ENCODE data around the gene UQCRC1. TPM values are rescaled to one million over a fixed set of nuclear protein-coding genes. Genes with fewer than 3 reads are reported as not detected.

Gene UQCRC1
- total RNA-seq, 1 donor from 2014 or later, result 165 TPM

DNA sequence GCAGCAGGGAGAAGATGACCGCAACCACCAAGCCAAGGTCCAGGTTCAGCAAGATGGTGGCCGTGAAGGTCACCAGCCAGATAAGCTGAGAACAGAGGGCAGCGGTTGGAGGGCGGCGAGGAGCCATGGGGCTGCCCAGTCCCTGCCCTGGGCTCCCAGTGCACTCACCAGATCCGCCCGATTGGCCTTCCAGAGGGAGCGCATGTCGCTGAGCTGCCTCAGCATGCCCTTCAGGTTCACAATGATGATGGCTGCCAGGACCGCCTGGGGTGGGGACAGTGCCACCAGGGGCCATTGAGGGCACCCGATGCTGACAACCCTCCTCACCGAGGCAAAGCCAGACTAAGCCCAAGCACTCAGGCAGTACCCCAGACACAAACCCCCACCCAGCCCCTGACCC, 20.4 kb upstream of the UQCRC1 start:
- Mint-ChIP-seq H3K27ac (ENCODE audit: unreplicated experiment) (no peak overlapping the region), H3K27me3 (ENCODE audit: unreplicated experiment) (peaks cover 16% of the 10 kb centered on the region), H3K4me3 (ENCODE audit: unreplicated experiment) (no peak overlapping the region), H3K36me3 (ENCODE audit: low read depth, unreplicated experiment) (peaks cover 41% of the 10 kb centered on the region), H3K4me1 (ENCODE audit: unreplicated experiment) (peaks cover 7% of the 10 kb centered on the region), H3K9me3 (ENCODE audit: unreplicated experiment) (no peaks in the 10 kb centered on the region)
- no peak for DNase-seq (ENCODE audit: low spot score)
- no peak for TF ChIP-seq CTCF (IDR thresholded peaks at IDR 0.05; ENCODE audit: unreplicated experiment)

DNA sequence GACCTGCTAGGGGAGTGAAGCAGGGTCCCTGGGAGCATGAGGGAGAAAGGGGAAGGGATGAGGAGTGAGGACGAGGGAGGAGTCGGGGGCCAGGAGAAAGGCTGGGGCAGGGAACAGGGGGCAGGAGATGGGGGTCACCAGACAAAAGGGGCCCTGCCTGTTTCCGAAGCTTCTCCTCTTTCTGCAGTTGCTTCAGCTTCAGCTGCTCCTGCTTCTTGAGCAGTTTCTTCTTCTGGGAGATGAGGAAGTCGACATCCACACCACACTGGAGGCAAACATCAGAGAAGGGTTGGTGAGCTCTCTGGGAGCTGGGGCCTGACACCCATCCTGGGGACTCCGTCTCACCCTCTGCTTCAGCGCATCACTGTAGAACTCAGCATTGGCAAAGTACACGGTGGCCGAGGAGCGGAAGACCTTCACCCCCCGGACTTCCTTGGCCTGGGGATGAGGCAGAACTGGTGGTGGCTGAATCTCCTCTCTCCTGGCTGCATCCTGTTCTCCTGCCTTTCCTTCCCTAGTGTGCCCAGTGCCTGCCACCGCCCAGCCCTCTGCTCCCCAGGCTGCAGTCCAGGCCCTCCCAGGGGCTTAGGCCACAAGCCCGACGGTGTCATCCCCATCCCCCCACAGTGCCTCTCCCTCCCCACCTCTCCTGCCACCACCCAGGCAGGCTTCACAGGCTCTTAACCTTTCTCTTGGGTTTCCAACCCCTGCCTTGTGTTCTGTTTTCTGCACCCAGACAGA, 19.0 kb upstream of the UQCRC1 start:
- no peak for TF ChIP-seq CTCF (IDR thresholded peaks at IDR 0.05; ENCODE audit: unreplicated experiment)
- Mint-ChIP-seq H3K9me3 (ENCODE audit: unreplicated experiment) (no peaks in the 10 kb centered on the region), H3K4me3 (ENCODE audit: unreplicated experiment) (peak overlapping the region; percentile 70), H3K27me3 (ENCODE audit: unreplicated experiment) (peaks cover 11% of the 10 kb centered on the region), H3K4me1 (ENCODE audit: unreplicated experiment) (peaks cover 12% of the 10 kb centered on the region), H3K27ac (ENCODE audit: unreplicated experiment) (no peak overlapping the region), H3K36me3 (ENCODE audit: low read depth, unreplicated experiment) (peaks cover 45% of the 10 kb centered on the region)
- DNase-seq (ENCODE audit: low spot score), result no peak

- H3K27ac Mint-ChIP-seq (ENCODE audit: unreplicated experiment), result no peak overlapping the region
- H3K36me3 Mint-ChIP-seq (ENCODE audit: low read depth, unreplicated experiment), result peaks cover 37% of the 10 kb centered on the region
- H3K27me3 Mint-ChIP-seq (ENCODE audit: unreplicated experiment), result peaks cover 8% of the 10 kb centered on the region
- peaks cover 12% of the 10 kb centered on the region for H3K4me1 Mint-ChIP-seq (ENCODE audit: unreplicated experiment)
- no peak for TF ChIP-seq CTCF (IDR thresholded peaks at IDR 0.05; ENCODE audit: unreplicated experiment)
- no peaks in the 10 kb centered on the region for H3K9me3 Mint-ChIP-seq (ENCODE audit: unreplicated experiment)
- no peak for DNase-seq (ENCODE audit: low spot score)
- H3K4me3 Mint-ChIP-seq (ENCODE audit: unreplicated experiment), result no peak overlapping the region
Observed at GRCh38 chr3:48625600-48625999, 16.2 kb upstream of the UQCRC1 start.

GRCh38 chr3:48624767-48625166, 15.3 kb upstream of the UQCRC1 start:
- Mint-ChIP-seq H3K27ac (ENCODE audit: unreplicated experiment) (peak overlapping the region; percentile 24), H3K36me3 (ENCODE audit: low read depth, unreplicated experiment) (peaks cover 38% of the 10 kb centered on the region), H3K4me3 (ENCODE audit: unreplicated experiment) (peak overlapping the region; percentile 56), H3K27me3 (ENCODE audit: unreplicated experiment) (peaks cover 8% of the 10 kb centered on the region), H3K4me1 (ENCODE audit: unreplicated experiment) (peaks cover 12% of the 10 kb centered on the region), H3K9me3 (ENCODE audit: unreplicated experiment) (no peaks in the 10 kb centered on the region)
- DNase-seq (ENCODE audit: low spot score), result no peak
- TF ChIP-seq CTCF (IDR thresholded peaks at IDR 0.05; ENCODE audit: unreplicated experiment), result no peak

DNA sequence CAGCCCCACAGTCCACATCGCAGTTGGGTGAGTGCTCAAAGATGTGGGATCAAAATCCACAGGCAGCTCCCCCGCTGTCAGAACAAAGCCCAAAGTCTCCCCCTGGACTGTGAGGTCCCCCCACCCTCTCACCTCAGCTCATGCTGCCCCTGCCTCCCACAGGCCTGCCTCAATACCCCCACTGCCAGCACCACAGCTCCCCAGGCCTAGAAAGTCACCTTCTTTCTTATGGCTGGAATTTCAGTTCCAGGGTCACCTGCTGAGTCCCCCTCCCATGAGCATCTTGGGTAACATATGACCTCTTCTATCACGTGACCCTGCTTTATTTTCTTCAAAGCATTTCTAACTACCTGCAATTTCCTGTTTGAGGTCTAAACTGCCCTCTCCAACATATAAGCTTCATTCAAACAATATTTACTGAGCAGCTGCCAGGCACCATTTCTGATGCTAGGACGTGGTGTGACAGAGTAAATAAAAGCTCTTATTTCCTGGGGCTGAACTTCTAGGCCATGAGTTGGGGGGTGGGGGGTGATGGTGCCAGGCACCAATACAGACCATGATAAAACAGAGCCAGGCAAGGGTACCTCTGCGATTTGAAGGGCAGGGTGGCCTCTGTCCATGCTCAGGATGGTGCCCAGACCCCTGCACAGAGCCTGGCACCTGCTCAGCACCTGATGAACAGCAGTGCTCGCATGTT, 14.6 kb upstream of the UQCRC1 start:
- H3K27ac Mint-ChIP-seq (ENCODE audit: unreplicated experiment), result peak overlapping the region; percentile 9
- peaks cover 31% of the 10 kb centered on the region for H3K36me3 Mint-ChIP-seq (ENCODE audit: low read depth, unreplicated experiment)
- peaks cover 12% of the 10 kb centered on the region for H3K4me1 Mint-ChIP-seq (ENCODE audit: unreplicated experiment)
- H3K27me3 Mint-ChIP-seq (ENCODE audit: unreplicated experiment), result peaks cover 6% of the 10 kb centered on the region
- DNase-seq (ENCODE audit: low spot score), result no peak
- no peaks in the 10 kb centered on the region for H3K9me3 Mint-ChIP-seq (ENCODE audit: unreplicated experiment)
- TF ChIP-seq CTCF (IDR thresholded peaks at IDR 0.05; ENCODE audit: unreplicated experiment), result no peak
- no peak overlapping the region for H3K4me3 Mint-ChIP-seq (ENCODE audit: unreplicated experiment)

Measured in endothelial cell (in vitro differentiated cells).